ENCODE data around the gene DIP2B.

GRCh38 chr12:50728841-50729240, 224.1 kb downstream of the DIP2B start:
- no peak for TF ChIP-seq SP1 (IDR thresholded peaks at IDR 0.05)
- TF ChIP-seq BHLHE40 (IDR thresholded peaks at IDR 0.05; ENCODE audit: borderline replicate concordance) = no peak
- no peak for TF ChIP-seq ZNF384 (IDR thresholded peaks at IDR 0.05)
- TF ChIP-seq LEF1 (IDR thresholded peaks at IDR 0.05; ENCODE audit: borderline replicate concordance) = no peak
- no peak for TF ChIP-seq SUZ12 (IDR thresholded peaks at IDR 0.05)
- no peak for TF ChIP-seq FOXM1 (IDR thresholded peaks at IDR 0.05; ENCODE audit: borderline replicate concordance)
- TF ChIP-seq HDGF (IDR thresholded peaks at IDR 0.05; ENCODE audit: borderline replicate concordance) = no peak
- TF ChIP-seq PKNOX1 (IDR thresholded peaks at IDR 0.05) = no peak
- no peak for TF ChIP-seq FOXA1 (IDR thresholded peaks at IDR 0.05)

All from HEK293T (cell line).